GM12878 (cell line): ENCODE results near the gene PLXNC1. TPM values are rescaled to one million over a fixed set of nuclear protein-coding genes. Genes with fewer than 3 reads are reported as not detected.

Source experiments
- ATAC-seq: fragments of 200-7000 bp; cut with Tn5 transposase; 3 replicates; pipeline ENCODE4 v1.9.1; 2020; ENCODE audit warnings: mild to moderate bottlenecking, moderate library complexity
- BruUV-seq: library from RNA; stranded (reverse); fragments of 400-500 nt; replicated peaks from 2 replicates; lab custom pipeline; 2021; lab: Mats Ljungman, UMichigan
- CTCF ChIA-PET: fragments of 300-600 bp; sonication (Branson Sonifier 250); formaldehyde crosslinking; extraction: SDS; loops from one replicate; lab custom pipeline; 2021; ENCODE audit warnings: inconsistent platforms; lab: Yijun Ruan, JAX
- POLR2A ChIA-PET: fragments of 350-600 bp; formaldehyde crosslinking; extraction: SDS; loops from one replicate; lab custom pipeline; 2021; ENCODE audit warnings: inconsistent platforms; lab: Charles Lee
- RAD21 ChIA-PET: fragments of 300-600 bp; sonication (Branson Sonifier 250); formaldehyde crosslinking; loops from one replicate; lab custom pipeline; 2023; ENCODE audit warnings: antibody characterized with exemption; ENCODE audit not compliant: unreplicated experiment; lab: Charles Lee
- SMC1A ChIA-PET: fragments of 300-600 bp; sonication (Branson Sonifier 250); formaldehyde crosslinking; loops from one replicate; lab custom pipeline; 2023; ENCODE audit not compliant: unreplicated experiment, uncharacterized antibody; lab: Charles Lee
- DNase-seq: peaks from one replicate; pipeline ENCODE4 v3.0.0-alpha.2; 2011; ENCODE audit warnings: low read depth, low spot score
- FAIRE-seq: peaks from 3 replicates; lab custom pipeline; 2011; peaks lifted over from hg19 to GRCh38; lab: Jason Lieb, UNC
- H2AFZ ChIP-seq: 2 replicates; pipeline ENCODE4 v1.6.0; 2011; ENCODE audit warnings: low read depth, low read length, control low read depth; ENCODE audit not compliant: control insufficient read depth
- H3K27ac ChIP-seq: 2 replicates; pipeline ENCODE4 v1.5.1; 2011; ENCODE audit warnings: control low read depth; ENCODE audit not compliant: control insufficient read depth, insufficient read depth
- H3K27me3 ChIP-seq, 2 experiments: replicated peaks in 1 of 2; 2 replicates each; pipeline versions ENCODE4 v1.6.0 to v1.6.1; 2011; ENCODE audit warnings: low read length in 1 of 2; ENCODE audit not compliant: control insufficient read depth in 2 of 2, insufficient read depth in 2 of 2
- H3K36me3 ChIP-seq, 2 experiments: 2 replicates each; pipeline ENCODE4 v1.5.1; 2011; ENCODE audit warnings: low read length in 1 of 2; ENCODE audit not compliant: control insufficient read depth in 2 of 2, insufficient read depth in 2 of 2
- H3K4me1 ChIP-seq: 2 replicates; pipeline ENCODE4 v1.6.1; 2011; ENCODE audit warnings: mild to moderate bottlenecking, low read length, moderate library complexity, mixed read lengths; ENCODE audit not compliant: control insufficient read depth, insufficient read depth
- H3K4me2 ChIP-seq: 2 replicates; pipeline ENCODE4 v1.6.0; 2011; ENCODE audit warnings: control low read depth; ENCODE audit not compliant: control insufficient read depth, insufficient read depth
- H3K4me3 ChIP-seq: fragments of 200-600 bp; sonication (generic); 2 replicates; pipeline ENCODE4 v1.5.1; 2016
- H3K79me2 ChIP-seq: 2 replicates; pipeline ENCODE4 v1.6.0; 2011; ENCODE audit warnings: low read length; ENCODE audit not compliant: control insufficient read depth, insufficient read depth
- H3K9ac ChIP-seq: 2 replicates; pipeline ENCODE4 v1.8.0; 2011; ENCODE audit warnings: low read length, control low read depth, mixed read lengths; ENCODE audit not compliant: control insufficient read depth, insufficient read depth
- H3K9me3 ChIP-seq: replicated peaks from 3 replicates; pipeline ENCODE4 v1.5.1; 2011; ENCODE audit warnings: mild to moderate bottlenecking, low read length; ENCODE audit not compliant: control insufficient read depth, insufficient read depth
- H4K20me1 ChIP-seq: 2 replicates; pipeline ENCODE4 v1.6.0; 2011; ENCODE audit not compliant: control insufficient read depth, insufficient read depth
- CHD1 ChIP-seq: IDR thresholded peaks from 2 replicates; pipeline ENCODE4 v1.6.1; 2012; ENCODE audit warnings: low read depth, low read length, improper control_type of control experiment
- DPF2 ChIP-seq: fragments of 450-650 bp; IDR thresholded peaks from 2 replicates; pipeline ENCODE4 v1.6.1; 2017; ENCODE audit warnings: mild to moderate bottlenecking
- EGR1 ChIP-seq, 2 experiments: IDR thresholded peaks; 1 replicate in 1 of 2; 2 replicates in 1 of 2; pipeline ENCODE4 v1.6.1; 2011 to 2012; ENCODE audit warnings: low read depth in 2 of 2, low read length in 2 of 2, borderline replicate concordance in 1 of 2, mild to moderate bottlenecking in 1 of 2, moderate library complexity in 1 of 2
- IKZF1 ChIP-seq: fragments of 450-650 bp; conservative IDR thresholded peaks from 2 replicates; pipeline ENCODE4 v1.6.1; 2017; ENCODE audit warnings: antibody characterized with exemption, mild to moderate bottlenecking
- RAD51 ChIP-seq: fragments of 450-650 bp; IDR thresholded peaks from 2 replicates; pipeline ENCODE4 v1.6.1; 2016; ENCODE audit warnings: moderate library complexity, mild to moderate bottlenecking, inconsistent platforms
- RB1 ChIP-seq: fragments of 450-650 bp; formaldehyde crosslinking; IDR thresholded peaks from 2 replicates; pipeline ENCODE4 v1.6.1; 2017; ENCODE audit warnings: mild to moderate bottlenecking, borderline replicate concordance
- WRNIP1 ChIP-seq: IDR thresholded peaks from 2 replicates; pipeline ENCODE4 v1.6.1; 2011; ENCODE audit warnings: low read depth, low read length, improper control_type of control experiment, borderline replicate concordance
- WGBS: methylation state at CpG from one replicate; pipeline ENCODE4 v1.1.6; 2016; ENCODE audit warnings: low lambda C conversion rate; ENCODE audit not compliant: insufficient replicate concordance, insufficient coverage; ENCODE audit errors: missing lambda C conversion rate; 5-methylcytosine and 5-hydroxymethylcytosine counted together
- in situ Hi-C: fragments of 300-500 bp; cut with MboI; formaldehyde crosslinking; loops from 9 replicates; pipeline ENCODE4 v1.14.3; 2018; ENCODE audit warnings: mixed read lengths
- intact Hi-C: fragments of 100-400 bp; cut with micrococcal nuclease; formaldehyde crosslinking; loops from one replicate; pipeline ENCODE4 v1.14.2; 2022; ENCODE audit not compliant: unreplicated experiment
- polyA plus RNA-seq, 11 experiments: library from polyadenylated mRNA; depleted of rRNA in 4 of 11; unstranded in 6 of 11; stranded (reverse) in 5 of 11; fragments of >200 nt; fragmentation: Nextera tagmentation in 4 of 11; fragmentation: Illumina TruSeq in 1 of 11; extraction: Ambion mirVana in 4 of 11; extraction: Trizol in 1 of 11; gene quantifications; 1 replicate in 1 of 11; 2 replicates in 10 of 11; pipeline versions ENCODE4 v1.2.1 to v1.2.3, GENCODE V29; 2011 to 2016; ENCODE audit warnings: inconsistent platforms in 2 of 11, missing spikeins in 2 of 11, low read depth in 1 of 11
- total RNA-seq, 4 experiments: library from RNA; depleted of rRNA in 3 of 4; stranded (reverse); fragments of >200 nt in 3 of 4; fragmentation: Illumina TruSeq in 1 of 4; extraction: Trizol in 1 of 4; gene quantifications; 2 replicates each; pipeline versions ENCODE4 v1.2.1 to v1.2.3, GENCODE V29; 2013 to 2021
- TF ChIP-seq, protein P1 (sequence below): fragments of 450-650 bp; formaldehyde crosslinking; IDR thresholded peaks from 2 replicates; pipeline ENCODE4 v1.4.0; 2020; ENCODE audit warnings: mild to moderate bottlenecking, moderate library complexity
- TF ChIP-seq, protein P2 (sequence below): fragments of 450-650 bp; IDR thresholded peaks from 2 replicates; pipeline ENCODE4 v1.6.1; 2017; ENCODE audit warnings: mild to moderate bottlenecking, moderate library complexity
- TF ChIP-seq, protein P3 (sequence below): fragments of 450-650 bp; formaldehyde crosslinking; IDR thresholded peaks from 2 replicates; pipeline ENCODE4 v1.4.0; 2022; ENCODE audit warnings: mild to moderate bottlenecking, moderate library complexity

PLXNC1 gene
- total and polyA plus RNA-seq, 10 of the 15 experiments (the other 5 are each of a cell fraction or from before 2014, with no cell fraction given): 5.2 to 41.2 (median 24.6) TPM

DNA sequence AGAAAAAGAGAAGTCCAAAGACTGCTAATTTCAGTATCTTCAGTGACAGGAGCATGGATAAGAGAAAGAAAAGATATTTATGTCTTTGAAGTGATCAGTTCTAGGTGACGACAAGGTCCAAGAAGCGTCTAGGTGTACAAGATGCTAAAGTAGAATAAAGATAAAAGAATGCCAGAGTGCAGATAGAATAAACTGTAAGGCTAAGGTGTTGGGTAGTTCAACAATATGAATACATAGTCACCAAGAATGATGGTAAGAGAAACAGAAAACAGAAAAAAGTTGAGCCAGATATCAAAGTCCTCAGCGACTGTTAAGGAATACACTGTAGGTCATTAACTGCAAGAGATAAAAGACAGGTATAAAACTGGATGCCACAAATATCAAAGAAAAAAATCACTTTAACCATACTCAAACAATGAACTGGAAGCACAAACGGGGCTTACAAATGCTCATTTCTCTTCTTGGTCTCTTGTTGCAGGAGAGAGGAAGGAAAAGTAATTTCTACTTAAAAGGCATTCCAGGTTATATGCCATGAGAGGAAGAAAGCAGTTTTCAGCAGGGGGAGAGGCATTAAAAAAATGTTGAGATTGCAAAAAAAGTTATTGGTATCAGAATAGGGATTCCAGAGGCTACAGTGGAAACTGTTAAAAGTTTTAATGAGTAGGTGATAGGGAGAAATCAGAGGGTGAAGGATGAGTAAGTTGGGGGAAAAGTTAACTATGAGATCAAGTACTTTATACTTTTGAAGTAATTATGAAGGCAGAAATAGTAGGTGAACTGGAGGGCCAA is 189.8 kb downstream of the PLXNC1 start (continued):
- TF ChIP-seq, protein P1, sequence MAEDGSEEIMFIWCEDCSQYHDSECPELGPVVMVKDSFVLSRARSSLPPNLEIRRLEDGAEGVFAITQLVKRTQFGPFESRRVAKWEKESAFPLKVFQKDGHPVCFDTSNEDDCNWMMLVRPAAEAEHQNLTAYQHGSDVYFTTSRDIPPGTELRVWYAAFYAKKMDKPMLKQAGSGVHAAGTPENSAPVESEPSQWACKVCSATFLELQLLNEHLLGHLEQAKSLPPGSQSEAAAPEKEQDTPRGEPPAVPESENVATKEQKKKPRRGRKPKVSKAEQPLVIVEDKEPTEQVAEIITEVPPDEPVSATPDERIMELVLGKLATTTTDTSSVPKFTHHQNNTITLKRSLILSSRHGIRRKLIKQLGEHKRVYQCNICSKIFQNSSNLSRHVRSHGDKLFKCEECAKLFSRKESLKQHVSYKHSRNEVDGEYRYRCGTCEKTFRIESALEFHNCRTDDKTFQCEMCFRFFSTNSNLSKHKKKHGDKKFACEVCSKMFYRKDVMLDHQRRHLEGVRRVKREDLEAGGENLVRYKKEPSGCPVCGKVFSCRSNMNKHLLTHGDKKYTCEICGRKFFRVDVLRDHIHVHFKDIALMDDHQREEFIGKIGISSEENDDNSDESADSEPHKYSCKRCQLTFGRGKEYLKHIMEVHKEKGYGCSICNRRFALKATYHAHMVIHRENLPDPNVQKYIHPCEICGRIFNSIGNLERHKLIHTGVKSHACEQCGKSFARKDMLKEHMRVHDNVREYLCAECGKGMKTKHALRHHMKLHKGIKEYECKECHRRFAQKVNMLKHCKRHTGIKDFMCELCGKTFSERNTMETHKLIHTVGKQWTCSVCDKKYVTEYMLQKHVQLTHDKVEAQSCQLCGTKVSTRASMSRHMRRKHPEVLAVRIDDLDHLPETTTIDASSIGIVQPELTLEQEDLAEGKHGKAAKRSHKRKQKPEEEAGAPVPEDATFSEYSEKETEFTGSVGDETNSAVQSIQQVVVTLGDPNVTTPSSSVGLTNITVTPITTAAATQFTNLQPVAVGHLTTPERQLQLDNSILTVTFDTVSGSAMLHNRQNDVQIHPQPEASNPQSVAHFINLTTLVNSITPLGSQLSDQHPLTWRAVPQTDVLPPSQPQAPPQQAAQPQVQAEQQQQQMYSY (CRISPR knock-in tag): no peak
- TF ChIP-seq EGR1 (IDR thresholded peaks at IDR 0.05; ENCODE audit: borderline replicate concordance in 1 of 2, low read depth in 2 of 2, low read length in 2 of 2): no peak
- no peak for TF ChIP-seq DPF2
- TF ChIP-seq, all 136 proteins: peak for 0

DNA sequence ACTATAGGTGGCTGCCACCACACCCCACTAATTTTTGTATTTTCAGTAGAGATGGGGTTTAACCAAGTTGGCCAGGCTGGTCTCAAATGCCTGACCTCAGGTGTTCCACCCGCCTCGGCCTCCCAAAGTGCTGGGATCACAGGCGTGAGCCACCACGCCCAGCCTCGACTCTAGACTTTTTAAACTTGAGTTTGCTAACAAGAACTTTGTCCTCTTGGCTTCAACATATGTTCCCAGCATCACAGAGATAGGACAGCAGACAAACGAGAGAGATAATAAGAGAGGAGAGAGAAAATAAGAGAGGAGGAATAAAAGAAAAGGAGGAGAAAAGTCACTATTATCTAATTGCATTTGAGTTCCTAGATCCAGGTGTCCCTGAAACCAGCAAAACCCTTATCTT is 192.2 kb downstream of the PLXNC1 start:
- H3K9ac ChIP-seq: no peak overlapping the region
- H3K4me2 ChIP-seq: no peak overlapping the region
- over 99% methylated on average over 6 of the region's 6 CpGs for WGBS
- intact Hi-C loops (no loop called here), in situ Hi-C loops (no loop called here)
- H3K27me3 ChIP-seq: no peaks in the 10 kb centered on the region
- no peak for ATAC-seq
- RAD21 ChIA-PET: no interaction called here
- H3K9me3 ChIP-seq: no peaks in the 10 kb centered on the region; the same call in 1 of the 3 replicates
- no peak for FAIRE-seq
- H4K20me1 ChIP-seq: no peaks in the 10 kb centered on the region
- POLR2A ChIA-PET: no interaction called here
- no peak overlapping the region for H3K4me3 ChIP-seq
- H2AFZ ChIP-seq: no peak overlapping the region
- no TSS peak for BruUV-seq
- no peaks in the 10 kb centered on the region for H3K36me3 ChIP-seq
- no peaks in the 10 kb centered on the region for H3K79me2 ChIP-seq
- no peak overlapping the region for H3K27ac ChIP-seq
- no peaks in the 10 kb centered on the region for H3K4me1 ChIP-seq
- DNase-seq: no peak
- CTCF ChIA-PET: no interaction called here
- SMC1A ChIA-PET: no interaction called here
- TF ChIP-seq, protein P2, sequence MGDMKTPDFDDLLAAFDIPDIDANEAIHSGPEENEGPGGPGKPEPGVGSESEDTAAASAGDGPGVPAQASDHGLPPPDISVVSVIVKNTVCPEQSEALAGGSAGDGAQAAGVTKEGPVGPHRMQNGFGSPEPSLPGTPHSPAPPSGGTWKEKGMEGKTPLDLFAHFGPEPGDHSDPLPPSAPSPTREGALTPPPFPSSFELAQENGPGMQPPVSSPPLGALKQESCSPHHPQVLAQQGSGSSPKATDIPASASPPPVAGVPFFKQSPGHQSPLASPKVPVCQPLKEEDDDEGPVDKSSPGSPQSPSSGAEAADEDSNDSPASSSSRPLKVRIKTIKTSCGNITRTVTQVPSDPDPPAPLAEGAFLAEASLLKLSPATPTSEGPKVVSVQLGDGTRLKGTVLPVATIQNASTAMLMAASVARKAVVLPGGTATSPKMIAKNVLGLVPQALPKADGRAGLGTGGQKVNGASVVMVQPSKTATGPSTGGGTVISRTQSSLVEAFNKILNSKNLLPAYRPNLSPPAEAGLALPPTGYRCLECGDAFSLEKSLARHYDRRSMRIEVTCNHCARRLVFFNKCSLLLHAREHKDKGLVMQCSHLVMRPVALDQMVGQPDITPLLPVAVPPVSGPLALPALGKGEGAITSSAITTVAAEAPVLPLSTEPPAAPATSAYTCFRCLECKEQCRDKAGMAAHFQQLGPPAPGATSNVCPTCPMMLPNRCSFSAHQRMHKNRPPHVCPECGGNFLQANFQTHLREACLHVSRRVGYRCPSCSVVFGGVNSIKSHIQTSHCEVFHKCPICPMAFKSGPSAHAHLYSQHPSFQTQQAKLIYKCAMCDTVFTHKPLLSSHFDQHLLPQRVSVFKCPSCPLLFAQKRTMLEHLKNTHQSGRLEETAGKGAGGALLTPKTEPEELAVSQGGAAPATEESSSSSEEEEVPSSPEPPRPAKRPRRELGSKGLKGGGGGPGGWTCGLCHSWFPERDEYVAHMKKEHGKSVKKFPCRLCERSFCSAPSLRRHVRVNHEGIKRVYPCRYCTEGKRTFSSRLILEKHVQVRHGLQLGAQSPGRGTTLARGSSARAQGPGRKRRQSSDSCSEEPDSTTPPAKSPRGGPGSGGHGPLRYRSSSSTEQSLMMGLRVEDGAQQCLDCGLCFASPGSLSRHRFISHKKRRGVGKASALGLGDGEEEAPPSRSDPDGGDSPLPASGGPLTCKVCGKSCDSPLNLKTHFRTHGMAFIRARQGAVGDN: no peak
- TF ChIP-seq, protein P3, sequence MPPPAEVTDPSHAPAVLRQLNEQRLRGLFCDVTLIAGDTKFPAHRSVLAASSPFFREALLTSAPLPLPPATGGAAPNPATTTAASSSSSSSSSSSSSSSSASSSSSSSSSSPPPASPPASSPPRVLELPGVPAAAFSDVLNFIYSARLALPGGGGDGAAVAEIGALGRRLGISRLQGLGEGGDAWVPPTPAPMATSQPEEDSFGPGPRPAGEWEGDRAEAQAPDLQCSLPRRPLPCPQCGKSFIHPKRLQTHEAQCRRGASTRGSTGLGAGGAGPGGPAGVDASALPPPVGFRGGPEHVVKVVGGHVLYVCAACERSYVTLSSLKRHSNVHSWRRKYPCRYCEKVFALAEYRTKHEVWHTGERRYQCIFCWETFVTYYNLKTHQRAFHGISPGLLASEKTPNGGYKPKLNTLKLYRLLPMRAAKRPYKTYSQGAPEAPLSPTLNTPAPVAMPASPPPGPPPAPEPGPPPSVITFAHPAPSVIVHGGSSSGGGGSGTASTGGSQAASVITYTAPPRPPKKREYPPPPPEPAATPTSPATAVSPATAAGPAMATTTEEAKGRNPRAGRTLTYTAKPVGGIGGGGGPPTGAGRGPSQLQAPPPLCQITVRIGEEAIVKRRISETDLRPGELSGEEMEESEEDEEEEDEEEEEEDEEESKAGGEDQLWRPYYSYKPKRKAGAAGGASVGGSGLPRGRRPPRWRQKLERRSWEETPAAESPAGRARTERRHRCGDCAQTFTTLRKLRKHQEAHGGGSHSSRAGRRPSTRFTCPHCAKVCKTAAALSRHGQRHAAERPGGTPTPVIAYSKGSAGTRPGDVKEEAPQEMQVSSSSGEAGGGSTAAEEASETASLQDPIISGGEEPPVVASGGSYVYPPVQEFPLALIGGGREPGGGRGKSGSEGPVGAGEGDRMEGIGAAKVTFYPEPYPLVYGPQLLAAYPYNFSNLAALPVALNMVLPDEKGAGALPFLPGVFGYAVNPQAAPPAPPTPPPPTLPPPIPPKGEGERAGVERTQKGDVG (CRISPR knock-in tag): no peak
- no peak for TF ChIP-seq IKZF1
- no peak for TF ChIP-seq RB1
- no peak for TF ChIP-seq RAD51
- TF ChIP-seq CHD1: no peak
- no peak for TF ChIP-seq WRNIP1
